T-helper 1 cell (primary cell): ENCODE measurements around the gene NMB.

Experiments used
- DNase-seq, 5 donors: peaks; one replicate each; pipeline ENCODE4 v3.0.0-alpha.2; 2012 to 2020

NMB gene

DNA sequence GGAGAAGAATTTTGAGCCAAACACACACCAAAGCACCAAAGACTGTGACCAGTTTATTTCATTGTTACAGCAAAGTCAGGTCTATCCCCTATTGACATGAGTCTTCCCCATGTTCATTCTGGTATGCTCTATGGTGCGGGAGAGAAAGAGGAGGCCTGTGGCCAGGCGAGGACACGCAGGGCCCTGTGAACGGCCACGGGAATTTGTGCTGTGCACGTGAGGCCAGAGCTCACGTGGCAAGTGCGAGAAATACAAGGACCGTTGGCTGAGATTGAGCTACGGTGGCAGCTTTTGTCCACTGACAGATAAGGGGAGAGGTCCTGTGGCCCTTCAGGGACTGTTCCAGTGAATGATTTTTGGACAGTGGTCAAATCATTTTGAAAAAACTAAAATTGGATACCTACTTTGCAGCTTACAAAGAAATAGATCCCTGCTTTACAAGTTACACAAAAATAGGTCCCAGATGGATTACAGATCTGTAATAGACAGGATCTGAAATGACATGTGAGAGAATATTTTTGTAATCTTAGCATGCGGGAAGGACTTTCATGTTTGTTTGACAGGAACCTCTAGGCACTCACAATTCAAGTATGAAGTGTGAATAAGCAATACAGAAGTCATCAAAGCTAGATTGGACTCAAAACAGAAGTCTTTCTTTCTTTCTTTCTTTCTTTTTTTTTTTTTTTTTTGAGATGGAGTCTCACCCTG, 48.0 kb downstream of the NMB start:
- DNase-seq = no peak

DNA sequence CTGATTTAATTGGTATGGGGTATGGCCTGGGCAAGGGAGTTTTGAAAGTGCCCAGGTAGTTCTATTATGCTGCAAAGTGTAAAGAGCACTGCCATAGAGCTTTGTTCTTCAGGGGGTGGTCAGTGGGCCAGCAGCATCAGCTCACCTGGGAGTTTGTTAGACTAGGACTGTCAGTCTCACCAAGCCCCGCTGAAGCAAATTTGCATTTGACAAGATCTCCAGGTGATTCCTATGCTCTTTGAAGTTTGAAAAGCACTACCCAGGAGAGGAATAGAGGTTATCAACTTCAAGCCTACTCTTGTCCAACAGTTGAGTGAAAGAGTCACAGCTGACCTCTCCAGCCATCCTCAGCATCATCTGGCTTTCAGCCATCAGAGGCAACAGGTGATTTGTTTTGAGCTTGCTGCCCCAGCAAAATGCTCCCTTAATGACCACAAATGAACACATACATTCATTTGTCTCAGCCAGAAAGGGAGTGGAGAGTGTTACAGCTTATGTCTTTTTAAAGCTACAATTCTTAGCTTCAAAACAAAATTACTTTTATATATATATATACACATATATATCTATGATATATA, 49.2 kb downstream of the NMB start:
- DNase-seq = no peak

DNA sequence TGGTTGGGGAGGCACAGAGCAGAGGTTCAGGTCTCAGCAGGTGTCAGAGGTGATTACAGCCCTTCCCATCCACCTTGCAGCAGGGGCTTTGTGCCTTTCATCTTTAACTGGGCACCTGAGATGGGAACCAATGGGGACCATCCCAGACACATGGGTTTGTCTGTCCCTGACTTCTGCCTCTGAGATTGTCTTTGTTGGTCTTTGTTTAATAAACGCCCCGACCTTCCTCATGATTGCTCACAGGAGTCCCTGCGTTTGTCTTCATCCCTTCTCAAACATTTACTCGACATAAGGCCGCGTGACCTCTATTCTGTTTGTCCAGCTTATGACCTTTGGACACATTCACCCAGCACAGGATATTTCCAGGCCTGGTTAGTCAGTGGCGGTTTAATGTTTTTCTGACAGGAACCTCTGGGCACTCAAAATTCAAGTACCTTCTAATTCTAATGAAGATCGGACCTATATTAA, 51.3 kb downstream of the NMB start:
- no peak for DNase-seq

- DNase-seq = no peak
These were observed 52.5 kb downstream of the NMB start for GRCh38 chr15:84605554-84605882.
